Lung (tissue), 12 donors: ENCODE measurements around the gene FILIP1L. TPM values are rescaled to one million over a fixed set of nuclear protein-coding genes. Genes with fewer than 3 reads are reported as not detected.

Experiments used
- ATAC-seq: fragments of 200-7000 bp; cut with Tn5 transposase; one replicate; pipeline ENCODE4 v1.9.1; 2020; ENCODE audit warnings: moderate number of reproducible peaks; ENCODE audit not compliant: insufficient read depth, low FRiP score
- DNase-seq, 3 donors: peaks; one replicate each; pipeline ENCODE4 v3.0.0-alpha.2; 2013 to 2017
- H3K27ac ChIP-seq, 2 donors: one replicate each; pipeline ENCODE4 v1.5.1; 2013; ENCODE audit warnings: mild to moderate bottlenecking in 2 of 2, moderate library complexity in 2 of 2, control low read depth in 1 of 2, inconsistent platforms in 1 of 2, low read depth in 1 of 2, low read length in 1 of 2
- H3K27me3 ChIP-seq, 3 donors: one replicate each; pipeline ENCODE4 v1.5.1; 2013; ENCODE audit warnings: low read length in 2 of 3; ENCODE audit not compliant: control insufficient read depth in 3 of 3, insufficient read depth in 3 of 3
- H3K36me3 ChIP-seq, 4 donors: one replicate each; pipeline ENCODE4 v1.5.1; 2013; ENCODE audit warnings: low read length in 4 of 4, mild to moderate bottlenecking in 1 of 4, moderate library complexity in 1 of 4; ENCODE audit not compliant: control insufficient read depth in 4 of 4, insufficient read depth in 4 of 4
- H3K4me1 ChIP-seq, 5 donors: one replicate each; pipeline ENCODE4 v1.5.1; 2013; ENCODE audit warnings: low read length in 5 of 5, mild to moderate bottlenecking in 2 of 5, moderate library complexity in 1 of 5; ENCODE audit not compliant: control insufficient read depth in 5 of 5, insufficient read depth in 5 of 5
- H3K4me3 ChIP-seq: one replicate; pipeline ENCODE4 v1.5.1; 2013; ENCODE audit warnings: mild to moderate bottlenecking, control low read depth, moderate library complexity
- H3K9ac ChIP-seq, 2 donors: one replicate each; pipeline ENCODE4 v1.5.1; 2013; ENCODE audit warnings: low read length in 2 of 2, control low read depth in 1 of 2; ENCODE audit not compliant: insufficient read depth in 1 of 2
- H3K9me3 ChIP-seq, 4 donors: one replicate each; pipeline ENCODE4 v1.5.1; 2013; ENCODE audit warnings: low read length in 3 of 4, mild to moderate bottlenecking in 1 of 4, moderate library complexity in 1 of 4; ENCODE audit not compliant: control insufficient read depth in 4 of 4, insufficient read depth in 3 of 4
- WGBS, 2 donors: extraction: QIAGEN DNeasy Blood & Tissue Kit; methylation state at CpG; one replicate each; pipeline ENCODE4 v1.1.7; 2013; 5-methylcytosine and 5-hydroxymethylcytosine counted together
- polyA plus RNA-seq, 2 donors: library from polyadenylated mRNA; stranded (reverse); fragments of 200-250 nt; gene quantifications; one replicate each; pipeline ENCODE4 v1.2.1, GENCODE V29; 2013
- total RNA-seq, 2 donors: library from RNA; depleted of rRNA in 1 of 2; stranded (reverse); fragments of >200 nt in 1 of 2; gene quantifications; one replicate each; pipeline ENCODE4 v1.2.1, GENCODE V29; 2014 to 2021
- TF ChIP-seq, protein P1 (sequence below): IDR thresholded peaks from 2 replicates; pipeline ENCODE4 v1.5.1; 2012; ENCODE audit warnings: mild to moderate bottlenecking; ENCODE audit errors: control extremely low read depth, extremely low read depth
- donor health status: control.
- donor health status: control.
- donor health status: Bipolar disorder and iron deficiency.
- donor health status: healthy.
- donor health status: DM: yes; HTN: yes; CAD: no.

FILIP1L gene
- total and polyA plus RNA-seq, 4 donors: 8.3 to 27.8 (median 22.5) TPM

DNA sequence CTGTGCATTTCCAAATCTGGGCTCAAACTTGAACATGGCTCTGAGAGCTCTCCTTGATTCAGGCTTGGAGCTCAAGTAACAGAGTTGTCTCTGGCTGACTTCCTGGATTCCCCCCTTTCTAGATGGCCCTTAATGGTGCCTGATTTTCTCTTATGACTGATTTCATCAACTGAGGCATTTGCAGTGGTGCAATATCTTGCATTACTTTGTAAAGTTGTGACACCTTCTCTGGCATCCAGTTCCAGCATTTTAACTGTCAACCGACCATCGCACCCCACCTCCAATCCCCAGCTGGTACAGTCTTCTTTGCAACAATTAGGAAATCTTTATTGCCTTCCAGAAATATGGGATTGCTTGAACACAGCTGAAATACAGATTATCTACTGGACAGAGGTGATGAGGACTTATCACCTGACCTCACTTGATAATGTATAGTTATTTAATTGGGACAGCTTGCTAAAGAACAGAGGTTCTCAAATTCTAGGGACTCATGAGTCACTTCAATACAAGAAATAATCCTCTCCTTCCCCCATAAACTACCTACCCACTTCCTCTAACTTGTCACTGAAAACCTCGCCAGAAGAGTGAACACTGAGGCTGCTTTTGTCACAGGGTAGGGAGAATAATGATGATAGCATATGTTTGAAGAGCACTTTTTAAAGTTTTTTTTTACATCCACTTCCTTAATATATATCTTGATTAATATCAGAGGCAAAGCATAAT, 41.8 kb downstream of the FILIP1L start:
- ATAC-seq: peak; percentile 28
- TF ChIP-seq, protein P1, sequence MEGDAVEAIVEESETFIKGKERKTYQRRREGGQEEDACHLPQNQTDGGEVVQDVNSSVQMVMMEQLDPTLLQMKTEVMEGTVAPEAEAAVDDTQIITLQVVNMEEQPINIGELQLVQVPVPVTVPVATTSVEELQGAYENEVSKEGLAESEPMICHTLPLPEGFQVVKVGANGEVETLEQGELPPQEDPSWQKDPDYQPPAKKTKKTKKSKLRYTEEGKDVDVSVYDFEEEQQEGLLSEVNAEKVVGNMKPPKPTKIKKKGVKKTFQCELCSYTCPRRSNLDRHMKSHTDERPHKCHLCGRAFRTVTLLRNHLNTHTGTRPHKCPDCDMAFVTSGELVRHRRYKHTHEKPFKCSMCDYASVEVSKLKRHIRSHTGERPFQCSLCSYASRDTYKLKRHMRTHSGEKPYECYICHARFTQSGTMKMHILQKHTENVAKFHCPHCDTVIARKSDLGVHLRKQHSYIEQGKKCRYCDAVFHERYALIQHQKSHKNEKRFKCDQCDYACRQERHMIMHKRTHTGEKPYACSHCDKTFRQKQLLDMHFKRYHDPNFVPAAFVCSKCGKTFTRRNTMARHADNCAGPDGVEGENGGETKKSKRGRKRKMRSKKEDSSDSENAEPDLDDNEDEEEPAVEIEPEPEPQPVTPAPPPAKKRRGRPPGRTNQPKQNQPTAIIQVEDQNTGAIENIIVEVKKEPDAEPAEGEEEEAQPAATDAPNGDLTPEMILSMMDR: no peak
- whole genome bisulfite sequencing, 2 donors: 46 to 72% methylated on average over 3 of the region's 3 CpGs
- Histone ChIP-seq H3K27me3 (no peaks in the 10 kb centered on the region), H3K27ac (no peak overlapping the region), H3K9ac (no peak overlapping the region), H3K36me3 (no peaks in the 10 kb centered on the region), H3K9me3 (no peaks in the 10 kb centered on the region), H3K4me3 (no peak overlapping the region), H3K4me1 (peaks cover 2 to 23% (median 18%) of the 10 kb centered on the region in 5 donors)
- DNase-seq: no peak

DNA sequence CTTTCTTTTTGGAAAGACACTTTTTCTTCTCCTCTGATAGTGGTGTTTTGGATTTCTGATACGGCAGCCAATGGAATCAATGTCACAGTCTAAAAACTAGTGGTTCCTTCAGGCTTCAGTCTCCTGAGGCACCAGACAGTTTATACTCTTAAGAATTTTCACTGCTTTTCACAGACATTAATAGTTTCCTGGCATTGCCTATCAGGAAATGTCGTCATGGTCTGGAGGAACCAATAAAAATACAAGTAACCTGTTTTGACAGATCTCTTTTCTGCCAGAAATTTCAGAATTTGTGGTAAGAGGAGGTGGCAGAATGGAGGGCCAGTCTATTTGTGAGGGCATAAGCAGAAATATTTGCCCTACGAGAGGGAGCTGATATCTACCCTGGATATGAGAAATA, 44.8 kb downstream of the FILIP1L start:
- ATAC-seq: no peak
- Histone ChIP-seq H3K9ac (no peak overlapping the region), H3K9me3 (no peaks in the 10 kb centered on the region), H3K4me1 (peaks cover 0 to 14% (median 7%) of the 10 kb centered on the region in 5 donors), H3K27ac (no peak overlapping the region), H3K27me3 (no peaks in the 10 kb centered on the region), H3K36me3 (no peaks in the 10 kb centered on the region), H3K4me3 (no peak overlapping the region)
- no peak for DNase-seq
- WGBS, 2 donors: 41 to 67% methylated on average over 3 of the region's 3 CpGs
- TF ChIP-seq, protein P1: no peak

DNA sequence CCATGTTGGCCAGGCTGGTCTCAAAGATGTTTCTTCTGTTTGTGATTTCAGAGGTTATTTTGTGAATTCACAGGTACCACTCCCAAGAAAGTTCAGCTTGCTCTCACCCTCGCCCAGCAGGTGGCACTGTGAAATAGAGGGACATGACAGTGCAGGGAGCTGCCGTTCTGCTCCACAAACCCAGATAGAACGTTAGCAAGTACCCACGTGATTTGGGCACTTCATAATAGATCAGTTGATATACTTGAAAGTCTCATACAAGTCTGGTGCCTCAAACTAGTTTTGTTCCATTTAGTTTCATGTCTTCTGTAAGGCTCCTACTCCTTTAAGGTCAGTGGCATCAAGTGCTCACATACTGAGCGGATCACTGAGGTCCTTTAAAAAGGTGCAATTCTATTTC, 45.5 kb downstream of the FILIP1L start:
- Histone ChIP-seq H3K27ac (no peak overlapping the region), H3K4me1 (peaks cover 0 to 14% (median 2%) of the 10 kb centered on the region in 5 donors)
- 15 to 20% methylated on average over 5 of the region's 5 CpGs for WGBS, 2 donors

More for the DNA sequence above, 45.5 kb downstream of the FILIP1L start:
- no peaks in the 10 kb centered on the region for H3K9me3 ChIP-seq
- DNase-seq (peak; percentile 74 to 84 (median 81)), ATAC-seq (peak; percentile 64)
- TF ChIP-seq, protein P1: peak; percentile 76
- no peak overlapping the region for H3K9ac ChIP-seq
- H3K4me3 ChIP-seq: no peak overlapping the region
- H3K36me3 ChIP-seq: no peaks in the 10 kb centered on the region
- H3K27me3 ChIP-seq: no peaks in the 10 kb centered on the region
